Stromal cell of bone marrow (primary cell): Measurements from ENCODE around the gene HJURP.

Experiments used
- DNase-seq: peaks from one replicate; pipeline ENCODE4 v3.0.0-alpha.2; 2012; ENCODE audit warnings: low read depth

Gene HJURP

DNA sequence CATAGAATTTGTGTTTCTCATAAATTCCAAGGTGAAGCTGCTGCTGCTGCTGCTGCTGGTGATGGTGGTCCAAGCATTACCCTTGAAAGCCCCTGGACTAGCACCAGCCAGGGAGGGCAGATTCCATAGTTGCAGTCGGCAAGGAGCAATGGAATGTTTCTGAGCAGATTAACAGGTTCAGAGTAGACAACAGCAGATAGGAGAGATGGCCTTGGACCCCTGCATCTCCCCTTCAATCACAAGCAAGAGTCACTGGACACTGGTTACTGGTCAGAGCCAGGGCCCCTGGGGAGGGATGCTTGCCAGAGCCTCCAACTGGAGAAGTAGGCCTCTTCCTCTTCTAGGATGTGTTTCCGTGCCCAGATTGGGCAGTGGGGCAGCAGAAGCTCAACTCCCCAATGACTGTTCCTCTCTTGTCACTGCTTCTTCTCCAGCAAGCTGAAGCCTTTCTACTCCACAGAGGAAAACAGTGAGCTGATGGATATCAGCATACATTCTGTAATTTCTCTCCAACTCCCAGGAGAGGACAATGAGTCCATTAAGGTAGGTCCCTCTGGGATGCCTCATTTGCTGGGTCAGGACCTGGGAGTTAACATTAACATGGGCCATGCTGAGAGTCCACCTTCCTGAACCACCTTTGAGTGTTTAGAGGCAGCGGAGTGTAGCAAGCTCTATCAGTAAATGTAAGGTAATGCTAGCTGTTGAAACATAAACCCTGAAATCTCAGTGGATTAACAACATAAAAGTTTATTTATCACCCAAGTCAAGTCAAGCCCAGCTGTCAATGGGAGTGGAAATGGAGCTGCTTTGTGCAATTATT, 40.9 kb downstream of the HJURP start:
- no peak for DNase-seq

DNA sequence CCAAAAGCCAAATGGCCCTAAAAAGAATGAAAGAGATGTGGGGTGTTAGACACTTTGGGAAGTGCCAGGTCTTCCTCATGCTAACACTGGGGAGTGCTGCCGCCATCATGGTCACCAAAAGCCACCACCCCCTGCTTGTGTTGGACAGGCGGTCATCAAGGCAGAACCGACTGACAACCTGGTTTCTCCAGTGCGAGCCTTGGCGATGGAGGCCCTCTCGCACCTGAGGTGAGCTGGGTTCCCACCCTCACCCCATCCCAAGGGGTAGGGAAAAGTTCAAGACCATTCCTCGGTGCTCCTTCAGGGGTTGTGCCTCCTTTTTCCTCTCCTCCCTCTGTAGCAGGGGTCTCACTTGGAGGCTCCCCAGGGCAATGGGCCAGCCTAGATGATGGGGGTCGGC, 42.6 kb downstream of the HJURP start:
- DNase-seq = no peak

- DNase-seq = no peak
Observed at GRCh38 chr2:233811087-233811486, 43.2 kb downstream of the HJURP start.

GRCh38 chr2:233810385-233810784, 44.0 kb downstream of the HJURP start:
- DNase-seq = no peak

DNA sequence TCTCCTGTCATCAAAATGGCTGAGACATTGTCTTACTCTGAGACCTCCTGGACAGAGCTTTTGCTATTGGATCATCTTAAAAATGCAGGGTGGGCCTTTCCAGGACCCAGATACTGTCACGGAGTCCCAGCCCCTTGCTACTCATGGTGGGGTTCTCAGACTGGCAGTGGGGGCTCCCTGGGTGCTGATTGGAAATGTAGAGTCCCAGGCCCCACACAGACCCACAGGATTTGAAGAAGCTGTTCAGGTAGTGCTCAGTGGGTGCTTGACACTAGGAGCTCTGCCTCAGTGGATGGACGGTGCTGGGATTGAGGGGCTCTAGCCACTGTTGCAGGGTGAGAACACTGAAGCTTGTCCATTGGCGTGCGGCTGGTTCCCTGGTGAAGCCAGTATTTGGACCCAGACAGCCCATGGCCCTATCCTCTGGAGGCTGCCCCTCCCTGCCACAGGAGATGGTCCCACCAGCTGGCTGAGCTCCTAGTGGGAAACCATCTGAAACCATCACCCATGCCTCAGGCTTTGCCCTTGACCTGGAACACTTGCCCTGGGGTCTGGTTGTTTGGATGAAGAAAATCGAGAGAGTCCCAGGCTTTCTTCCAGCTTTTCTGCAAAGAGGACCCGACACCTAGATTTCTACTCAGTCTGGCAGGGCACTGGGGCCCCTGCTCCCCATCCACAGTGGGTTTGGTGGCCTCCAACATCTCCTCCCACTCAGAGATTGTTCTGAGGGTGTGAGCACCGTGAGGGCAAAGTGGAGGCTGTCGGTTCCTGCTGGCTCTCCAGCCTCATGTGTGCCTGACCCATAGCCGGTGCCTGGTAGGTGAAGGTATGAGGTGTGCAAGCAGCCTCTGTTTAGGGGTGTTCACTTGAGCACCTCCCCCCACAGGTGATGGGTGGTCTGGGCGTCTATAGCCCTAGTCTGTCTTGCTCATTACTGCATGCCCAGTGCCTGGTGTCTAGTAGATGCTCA, 46.1 kb downstream of the HJURP start:
- no peak for DNase-seq

GRCh38 chr2:233807215-233807865, 47.0 kb downstream of the HJURP start:
- DNase-seq = no peak

GRCh38 chr2:233803994-233804393, 50.3 kb downstream of the HJURP start:
- DNase-seq = no peak

DNA sequence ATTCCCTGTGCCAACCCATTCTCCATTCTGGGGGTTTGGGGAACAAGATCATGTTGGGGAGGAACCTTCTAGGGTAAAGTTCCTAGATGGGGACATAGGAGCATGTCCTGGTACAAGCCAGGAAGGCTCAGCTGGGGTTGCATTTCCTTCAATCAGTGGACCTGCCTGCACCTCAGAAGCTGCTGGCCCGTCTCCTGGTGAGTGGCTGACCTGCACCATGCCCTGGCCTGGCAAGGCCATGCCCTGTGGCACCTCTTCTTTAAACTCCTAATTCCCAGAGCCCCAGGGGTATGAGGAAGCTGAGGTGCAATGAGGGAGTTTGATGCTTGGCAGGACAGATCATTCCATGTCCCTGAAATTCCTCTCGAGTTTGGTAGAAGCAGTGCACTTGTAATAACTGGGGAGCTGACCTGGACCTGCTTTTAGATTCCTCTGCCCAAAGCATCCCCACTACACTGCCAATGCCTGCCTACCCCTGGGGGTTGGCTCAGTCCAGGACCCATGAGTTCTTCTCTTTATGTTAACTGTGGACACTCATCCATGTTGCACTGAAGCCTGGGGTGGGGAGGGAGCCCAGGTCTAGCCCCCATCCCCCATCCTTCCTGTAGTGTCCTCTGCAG, 50.9 kb downstream of the HJURP start:
- DNase-seq = no peak

GRCh38 chr2:233802132-233802815, 52.1 kb downstream of the HJURP start:
- DNase-seq = no peak

GRCh38 chr2:233801357-233802131, 52.8 kb downstream of the HJURP start:
- DNase-seq = no peak

DNA sequence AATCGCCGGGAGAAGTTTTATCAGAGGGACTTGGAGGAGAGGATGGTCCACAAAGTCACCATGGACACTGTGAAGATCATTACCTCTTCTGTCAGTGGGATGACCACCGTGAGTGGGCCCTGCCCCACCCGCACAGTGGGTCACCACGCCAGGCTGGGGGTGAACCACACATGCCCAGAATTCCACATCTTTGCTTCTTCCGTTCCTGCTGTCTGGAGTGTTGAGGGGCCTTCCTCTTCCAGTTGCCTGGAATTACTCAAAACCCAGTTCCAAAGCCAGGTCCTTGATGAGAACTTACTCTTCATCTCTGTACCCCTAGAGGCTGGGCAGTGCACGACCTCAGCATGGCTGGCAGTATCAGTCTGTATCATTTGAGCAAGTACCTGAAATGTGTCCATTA, 54.1 kb downstream of the HJURP start:
- no peak for DNase-seq

DNA sequence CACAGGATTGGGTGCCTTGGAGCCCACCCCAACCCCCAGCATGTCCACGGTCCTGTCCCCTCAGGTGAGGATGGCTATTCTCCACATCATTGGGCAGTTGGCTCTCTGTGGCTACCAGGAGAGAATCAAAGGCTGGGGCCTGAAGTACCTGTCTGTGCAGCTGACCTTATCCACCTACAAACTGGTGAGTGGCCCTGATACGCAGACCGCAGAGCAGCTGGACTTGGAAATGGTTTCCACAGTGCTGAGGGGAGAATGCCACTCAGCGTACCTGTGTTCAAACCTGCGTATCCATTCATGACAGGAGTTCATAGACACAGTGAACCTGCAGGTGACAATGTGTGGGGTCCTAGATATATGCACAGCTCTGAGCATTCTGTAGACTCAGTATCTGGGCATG, 54.6 kb downstream of the HJURP start:
- DNase-seq = no peak

- DNase-seq = no peak
Observed at GRCh38 chr2:233799087-233799665, 55.2 kb downstream of the HJURP start.

- no peak for DNase-seq
Observed at GRCh38 chr2:233798335-233799086, 55.8 kb downstream of the HJURP start.

DNA sequence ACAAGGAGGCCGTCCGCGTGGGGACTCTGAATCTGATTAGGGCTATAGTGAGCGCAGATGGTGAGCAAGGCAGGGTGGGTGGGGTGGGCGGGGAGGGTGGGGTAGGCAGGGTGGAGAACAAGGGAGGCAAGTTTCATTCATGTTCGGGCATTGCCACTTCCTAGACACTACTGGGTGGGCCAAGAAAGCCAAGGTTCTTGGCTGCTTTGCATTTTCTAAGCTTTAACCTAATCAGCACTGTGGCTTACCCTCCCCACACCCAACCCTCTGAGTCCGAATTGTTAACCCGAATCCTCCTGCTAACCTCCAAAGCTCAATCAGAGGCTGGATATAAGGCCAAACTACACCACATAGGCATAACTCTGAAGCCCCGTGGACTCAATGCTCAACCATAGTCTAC, 58.1 kb downstream of the HJURP start:
- DNase-seq = no peak

DNA sequence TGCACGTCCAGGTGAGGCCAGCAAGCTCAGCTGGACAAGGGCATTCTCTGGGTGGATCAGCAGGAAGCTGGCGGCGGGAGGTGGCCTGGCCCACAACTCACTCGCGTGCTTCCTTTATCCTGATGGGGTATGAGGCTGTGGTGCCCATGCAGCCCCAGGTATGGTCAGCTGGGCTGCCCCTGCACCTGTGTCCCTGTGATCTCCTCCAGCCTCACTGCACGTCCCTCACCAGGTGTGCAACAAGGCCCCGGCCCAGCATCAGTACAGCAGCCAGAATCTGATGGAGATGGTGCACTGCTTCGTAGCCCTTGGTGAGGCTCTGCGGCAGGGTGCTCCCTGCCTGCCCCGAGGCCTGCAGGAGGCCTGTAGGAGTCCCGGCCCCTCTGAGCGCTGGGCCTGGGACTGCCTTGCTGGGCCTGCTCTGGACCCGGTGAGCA, 58.6 kb downstream of the HJURP start:
- no peak for DNase-seq

GRCh38 chr2:233794128-233794658, 60.1 kb downstream of the HJURP start:
- no peak for DNase-seq

- no peak for DNase-seq
Observed at GRCh38 chr2:233793465-233794127, 60.7 kb downstream of the HJURP start.

DNA sequence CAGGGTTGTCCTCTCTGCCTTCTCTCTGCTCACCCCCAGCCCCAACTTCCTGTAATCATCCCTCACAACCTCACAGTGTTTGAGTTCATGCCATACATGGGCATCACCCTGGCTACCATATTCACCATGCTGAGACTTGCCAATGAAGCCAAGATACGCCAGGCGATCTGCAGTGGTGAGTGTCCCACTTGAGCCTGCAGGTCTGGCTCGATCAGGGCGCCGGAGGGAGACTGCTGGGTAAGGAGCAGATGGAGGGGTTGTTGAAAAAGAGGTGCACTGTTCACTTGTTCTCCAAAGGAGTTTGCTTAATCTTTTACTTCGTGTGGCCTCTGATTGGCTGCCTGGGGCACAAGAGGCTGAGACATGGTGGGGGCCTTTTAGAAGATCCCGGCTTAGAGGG, 61.6 kb downstream of the HJURP start:
- no peak for DNase-seq
